PC-3 (cell line): ENCODE measurements around the gene NSG2.

Source experiments
- EZH2 ChIP-seq: fragments of 300-600 bp; sonication (generic); IDR thresholded peaks from one replicate; pipeline ENCODE4 v1.6.1; 2017; ENCODE audit warnings: antibody characterized with exemption, mild to moderate bottlenecking, low read length; ENCODE audit not compliant: unreplicated experiment
- TF ChIP-seq, protein P1 (sequence below): fragments of 300-600 bp; sonication (generic); conservative IDR thresholded peaks from 2 replicates; pipeline ENCODE4 v1.5.1; 2017; ENCODE audit warnings: antibody characterized with exemption, low read depth, mild to moderate bottlenecking, low read length

DNA sequence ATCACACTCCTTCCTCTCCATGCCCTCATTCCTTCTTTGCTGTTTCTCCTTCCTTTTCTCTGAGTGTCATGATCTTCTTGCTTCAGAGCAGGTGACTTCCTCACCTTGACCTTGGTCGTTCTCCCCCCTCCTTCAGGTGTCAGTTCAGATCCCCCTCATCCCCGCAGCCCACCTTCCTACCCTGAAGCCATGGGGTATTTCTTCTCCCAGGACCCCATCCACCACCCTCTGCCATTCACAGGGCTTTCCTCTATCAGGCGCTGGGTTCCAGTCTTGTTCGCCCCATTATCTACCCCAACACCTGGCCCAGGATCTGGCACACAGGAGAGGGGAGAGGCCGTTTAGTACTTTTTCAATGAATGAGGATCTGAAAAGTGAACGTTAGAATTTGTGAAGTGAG, 101.0 kb downstream of the NSG2 start:
- no peak for TF ChIP-seq EZH2
- TF ChIP-seq, protein P1, sequence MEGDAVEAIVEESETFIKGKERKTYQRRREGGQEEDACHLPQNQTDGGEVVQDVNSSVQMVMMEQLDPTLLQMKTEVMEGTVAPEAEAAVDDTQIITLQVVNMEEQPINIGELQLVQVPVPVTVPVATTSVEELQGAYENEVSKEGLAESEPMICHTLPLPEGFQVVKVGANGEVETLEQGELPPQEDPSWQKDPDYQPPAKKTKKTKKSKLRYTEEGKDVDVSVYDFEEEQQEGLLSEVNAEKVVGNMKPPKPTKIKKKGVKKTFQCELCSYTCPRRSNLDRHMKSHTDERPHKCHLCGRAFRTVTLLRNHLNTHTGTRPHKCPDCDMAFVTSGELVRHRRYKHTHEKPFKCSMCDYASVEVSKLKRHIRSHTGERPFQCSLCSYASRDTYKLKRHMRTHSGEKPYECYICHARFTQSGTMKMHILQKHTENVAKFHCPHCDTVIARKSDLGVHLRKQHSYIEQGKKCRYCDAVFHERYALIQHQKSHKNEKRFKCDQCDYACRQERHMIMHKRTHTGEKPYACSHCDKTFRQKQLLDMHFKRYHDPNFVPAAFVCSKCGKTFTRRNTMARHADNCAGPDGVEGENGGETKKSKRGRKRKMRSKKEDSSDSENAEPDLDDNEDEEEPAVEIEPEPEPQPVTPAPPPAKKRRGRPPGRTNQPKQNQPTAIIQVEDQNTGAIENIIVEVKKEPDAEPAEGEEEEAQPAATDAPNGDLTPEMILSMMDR = no peak
